K562 treated with DMSO at 1 percent for 4 hours (cell line): ENCODE measurements around the gene VSIG1. TPM values are rescaled to one million over a fixed set of nuclear protein-coding genes. Genes with fewer than 3 reads are reported as not detected.

Experiments
- total RNA-seq: library from RNA; unstranded; fragments of 300-600 nt; gene quantifications from 2 replicates; pipeline ENCODE4 v1.2.3, GENCODE V29; 2022; ENCODE audit not compliant: insufficient read depth

Gene VSIG1
- total RNA-seq = not detected in 2 replicates

DNA sequence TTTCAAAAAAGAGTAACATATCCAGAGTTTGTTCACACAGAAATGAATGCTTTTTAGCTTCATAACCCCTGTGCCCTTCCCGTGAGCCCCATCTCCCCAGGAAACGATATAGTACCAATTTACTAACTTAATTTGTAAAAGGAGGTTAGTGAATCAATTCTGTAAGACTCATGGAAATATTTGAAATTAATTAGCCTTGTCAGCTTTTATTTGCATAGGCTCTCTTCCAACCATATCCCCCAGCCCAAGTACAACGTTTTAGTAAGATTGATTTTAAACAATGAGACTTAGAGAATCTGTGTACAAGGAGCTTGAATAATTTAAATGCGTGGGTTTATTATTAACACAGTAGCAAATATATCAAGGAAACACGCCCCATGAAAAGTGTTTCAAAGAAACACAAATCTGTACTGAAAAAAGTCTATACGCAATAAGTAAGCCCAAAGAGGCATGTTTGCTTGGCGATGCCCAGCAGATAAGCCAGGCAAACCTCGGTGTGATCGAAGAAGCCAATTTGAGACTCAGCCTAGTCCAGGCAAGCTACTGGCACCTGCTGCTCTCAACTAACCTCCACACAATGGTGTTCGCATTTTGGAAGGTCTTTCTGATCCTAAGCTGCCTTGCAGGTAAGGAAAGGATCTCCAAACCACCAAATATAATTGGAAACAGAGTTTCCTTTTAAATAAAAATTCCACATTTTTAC lies at the start of gene VSIG1:
TSS of gene VSIG1 (plus strand) at position 512 of the 703 bp plus-strand sequence. CDS start at position 578, 66 bp downstream.

DNA sequence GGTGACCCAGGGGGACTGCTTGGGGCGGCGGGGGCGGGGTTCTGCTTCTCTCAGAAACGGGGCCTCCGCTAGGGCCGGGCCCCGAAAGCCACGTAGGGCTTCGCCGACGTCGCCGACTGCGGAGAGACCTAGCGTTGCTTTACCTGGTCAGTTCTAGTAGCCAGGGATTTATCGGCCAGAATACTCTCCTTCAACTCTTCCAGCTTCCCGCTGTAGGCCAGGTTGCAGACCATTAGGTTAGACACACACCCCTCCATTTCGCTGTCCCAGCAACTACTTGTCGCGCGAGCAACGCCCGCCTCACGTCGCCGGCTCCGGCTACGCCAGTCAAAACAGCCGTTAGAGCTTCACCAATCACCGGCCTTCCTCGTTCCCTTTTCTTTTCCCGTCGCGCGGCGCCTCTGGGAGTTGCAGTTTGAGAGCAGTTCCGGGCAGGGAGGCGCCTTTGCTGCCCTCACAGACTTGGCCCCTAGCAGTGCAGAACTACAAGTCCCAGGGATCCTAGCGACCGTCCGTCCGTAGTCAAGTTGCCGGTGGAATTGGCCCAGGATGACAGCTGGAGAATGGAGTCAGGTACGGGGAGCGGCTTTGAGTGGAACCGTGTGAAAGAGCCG lies 46.5 kb downstream of the VSIG1 start, which contains the start of the genes ATG4A and PSMD10:
TSS of gene ATG4A (plus strand) at position 515 of the 614 bp plus-strand sequence. CDS start at position 564, 49 bp downstream.
TSS of gene PSMD10 (minus strand) at position 279 of the 614 bp plus-strand sequence. CDS start at position 257, 22 bp downstream.

Other genes starting within 250 kb of the VSIG1 start
- gene MID2, start 219.2 kb upstream of the VSIG1 start, total RNA-seq = not detected in 2 replicates
- not detected in 2 replicates for gene TEX13B, start 62.7 kb upstream of the VSIG1 start, total RNA-seq
- gene PSMD10, start 46.5 kb downstream of the VSIG1 start, total RNA-seq = 67.4 and 85.5 TPM in 2 replicates
- 11.0 and 11.6 TPM in 2 replicates for gene ATG4A, start 46.7 kb downstream of the VSIG1 start, total RNA-seq